Stimulated activated CD8-positive, alpha-beta memory T cell treated with anti-CD3 and anti-CD28 coated beads, Interleukin-7, amount 100 ng/mL, for 48 hours (primary cell): ENCODE results near the gene CACNA1B.
"Not testable (repeated sequence)": the region's sequence is repeated elsewhere in the genome, so short reads cannot be mapped to it uniquely, and the experiment has no call there.

Experiments used
- DNase-seq, 2 donors: peaks; one replicate each; pipeline ENCODE4 v3.0.0-alpha.2; 2020; ENCODE audit warnings: low read depth in 1 of 2; ENCODE audit errors: extremely low read depth in 1 of 2

The CACNA1B gene

GRCh38 chr9:138095813-138096518 is 218.4 kb downstream of the CACNA1B start:
- DNase-seq: no peak

GRCh38 chr9:138096519-138096845 is 218.9 kb downstream of the CACNA1B start:
- DNase-seq: no peak

GRCh38 chr9:138097501-138097991 is 220.0 kb downstream of the CACNA1B start:
- DNase-seq: no peak

- no peak for DNase-seq
These were observed 220.7 kb downstream of the CACNA1B start for GRCh38 chr9:138098116-138098907.

GRCh38 chr9:138098908-138099791 is 221.6 kb downstream of the CACNA1B start:
- DNase-seq: no peak

- no peak for DNase-seq
These were observed 222.4 kb downstream of the CACNA1B start for GRCh38 chr9:138099803-138100598.

GRCh38 chr9:138100711-138101350 is 223.2 kb downstream of the CACNA1B start:
- DNase-seq: no peak

- DNase-seq: no peak
These were observed 224.1 kb downstream of the CACNA1B start for GRCh38 chr9:138101444-138102234.

- DNase-seq: no peak
These were observed 224.9 kb downstream of the CACNA1B start for GRCh38 chr9:138102246-138103051.

- DNase-seq: no peak
These were observed 225.7 kb downstream of the CACNA1B start for GRCh38 chr9:138103111-138103848.

GRCh38 chr9:138103849-138104206 is 226.2 kb downstream of the CACNA1B start:
- DNase-seq: no peak

GRCh38 chr9:138104251-138105122 is 226.9 kb downstream of the CACNA1B start:
- DNase-seq: no peak

GRCh38 chr9:138105123-138105415 is 227.5 kb downstream of the CACNA1B start:
- DNase-seq: no peak

- DNase-seq: no peak
These were observed 228.3 kb downstream of the CACNA1B start for GRCh38 chr9:138105561-138106505.

- not testable (repeated sequence) for DNase-seq
These were observed 229.5 kb downstream of the CACNA1B start for GRCh38 chr9:138107039-138107438.

GRCh38 chr9:138111607-138112006 is 234.0 kb downstream of the CACNA1B start:
- DNase-seq: no peak
